Measurements from ENCODE around the gene PDGFA.

The PDGFA gene

GRCh38 chr7:483656-484355, 35.8 kb downstream of the PDGFA start:
- H3K79me2 ChIP-seq (ENCODE audit: control insufficient read depth, low read length) = no peaks in the 10 kb centered on the region
- no peaks in the 10 kb centered on the region for H3K27me3 ChIP-seq (ENCODE audit: control insufficient read depth, low read length)
- no peaks in the 10 kb centered on the region for H4K20me1 ChIP-seq (ENCODE audit: control insufficient read depth, insufficient read depth, low read depth, low read length)
- H3K4me2 ChIP-seq (ENCODE audit: low read length) = no peak overlapping the region
- H3K4me1 ChIP-seq (ENCODE audit: control insufficient read depth, low read length) = no peaks in the 10 kb centered on the region
- H3F3A ChIP-seq (ENCODE audit: control insufficient read depth, insufficient read depth) = no peaks in the 10 kb centered on the region
- no peak overlapping the region for H3K4me3 ChIP-seq (ENCODE audit: low read length)
- no peaks in the 10 kb centered on the region for H3K9me2 ChIP-seq (replicated peaks; ENCODE audit: control insufficient read depth, low read length)
- H3K9me3 ChIP-seq (ENCODE audit: control insufficient read depth, insufficient read depth, low read length) = peaks cover 15% of the 10 kb centered on the region; the same call in 1 of the 2 replicates
- TF ChIP-seq EZH2phosphoT487 (IDR thresholded peaks at IDR 0.05; ENCODE audit: borderline replicate concordance, low read length) (no peak), CTCF (IDR thresholded peaks at IDR 0.05; ENCODE audit: low read depth, low read length, poor library complexity, severe bottlenecking) (no peak)
- H3K36me3 ChIP-seq (ENCODE audit: control insufficient read depth, low read length) = no peaks in the 10 kb centered on the region
- no peak overlapping the region for H3K27ac ChIP-seq (ENCODE audit: low read depth, low read length)

GRCh38 chr7:482521-483083, 37.0 kb downstream of the PDGFA start:
- Histone ChIP-seq H3K27ac (ENCODE audit: low read depth, low read length) (no peak overlapping the region), H4K20me1 (ENCODE audit: control insufficient read depth, insufficient read depth, low read depth, low read length) (no peaks in the 10 kb centered on the region), H3K4me2 (ENCODE audit: low read length) (no peak overlapping the region), H3K9me3 (ENCODE audit: control insufficient read depth, insufficient read depth, low read length) (peaks cover 20% of the 10 kb centered on the region; the same call in 1 of the 2 replicates), H3K9me2 (replicated peaks; ENCODE audit: control insufficient read depth, low read length) (no peaks in the 10 kb centered on the region), H3F3A (ENCODE audit: control insufficient read depth, insufficient read depth) (no peaks in the 10 kb centered on the region), H3K27me3 (ENCODE audit: control insufficient read depth, low read length) (no peaks in the 10 kb centered on the region), H3K36me3 (ENCODE audit: control insufficient read depth, low read length) (no peaks in the 10 kb centered on the region), H3K79me2 (ENCODE audit: control insufficient read depth, low read length) (no peaks in the 10 kb centered on the region), H3K4me3 (ENCODE audit: low read length) (no peak overlapping the region), H3K4me1 (ENCODE audit: control insufficient read depth, low read length) (no peaks in the 10 kb centered on the region)
- TF ChIP-seq EZH2phosphoT487 (IDR thresholded peaks at IDR 0.05; ENCODE audit: borderline replicate concordance, low read length) (no peak), CTCF (IDR thresholded peaks at IDR 0.05; ENCODE audit: low read depth, low read length, poor library complexity, severe bottlenecking) (no peak)

- no peak for TF ChIP-seq EZH2phosphoT487 (IDR thresholded peaks at IDR 0.05; ENCODE audit: borderline replicate concordance, low read length)
- H3K27me3 ChIP-seq (ENCODE audit: control insufficient read depth, low read length) = no peaks in the 10 kb centered on the region
- no peak overlapping the region for H3K4me2 ChIP-seq (ENCODE audit: low read length)
- H3K27ac ChIP-seq (ENCODE audit: low read depth, low read length) = no peak overlapping the region
- no peaks in the 10 kb centered on the region for H3K79me2 ChIP-seq (ENCODE audit: control insufficient read depth, low read length)
- H3K4me1 ChIP-seq (ENCODE audit: control insufficient read depth, low read length) = no peaks in the 10 kb centered on the region
- no peaks in the 10 kb centered on the region for H4K20me1 ChIP-seq (ENCODE audit: control insufficient read depth, insufficient read depth, low read depth, low read length)
- peaks cover 28% of the 10 kb centered on the region; the same call in 1 of the 2 replicates for H3K9me3 ChIP-seq (ENCODE audit: control insufficient read depth, insufficient read depth, low read length)
- no peaks in the 10 kb centered on the region for H3F3A ChIP-seq (ENCODE audit: control insufficient read depth, insufficient read depth)
- no peaks in the 10 kb centered on the region for H3K9me2 ChIP-seq (replicated peaks; ENCODE audit: control insufficient read depth, low read length)
- no peak overlapping the region for H3K4me3 ChIP-seq (ENCODE audit: low read length)
- H3K36me3 ChIP-seq (ENCODE audit: control insufficient read depth, low read length) = no peaks in the 10 kb centered on the region
These were observed 38.3 kb downstream of the PDGFA start for GRCh38 chr7:481219-481930.

Measured in DOHH2 (cell line).